Activated CD8-positive, alpha-beta memory T cell treated with anti-CD3 and anti-CD28 coated beads, Interleukin-2, amount 50 U/mL, for 24 hours (primary cell): ENCODE results near the gene BEGAIN.

ENCODE experiments used
- DNase-seq: peaks from one replicate; pipeline ENCODE4 v3.0.0-alpha.2; 2020; ENCODE audit errors: extremely low read depth

Gene BEGAIN

DNA sequence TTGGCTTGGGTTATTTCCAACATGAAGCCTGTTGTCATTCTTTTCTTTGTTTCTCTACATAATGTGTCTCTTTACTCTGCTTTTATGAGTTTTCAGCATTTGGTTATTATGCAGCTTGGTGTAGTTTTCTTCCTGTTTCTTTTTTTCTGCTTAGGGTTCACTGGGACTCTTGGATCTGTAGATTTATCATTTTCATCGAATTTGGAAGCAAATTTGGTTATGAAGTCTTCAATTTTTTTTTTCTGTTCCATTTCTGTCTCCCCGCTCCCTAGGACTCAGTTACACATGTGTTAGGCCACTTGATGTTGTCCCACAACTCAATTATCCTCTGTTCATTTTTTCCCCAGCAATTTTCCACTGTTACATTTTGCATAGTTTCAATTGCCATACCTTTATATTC lies 13.8 kb upstream of the BEGAIN start:
- no peak for DNase-seq

- DNase-seq = no peak
Measured at GRCh38 chr14:100599981-100600380, 12.8 kb upstream of the BEGAIN start.

DNA sequence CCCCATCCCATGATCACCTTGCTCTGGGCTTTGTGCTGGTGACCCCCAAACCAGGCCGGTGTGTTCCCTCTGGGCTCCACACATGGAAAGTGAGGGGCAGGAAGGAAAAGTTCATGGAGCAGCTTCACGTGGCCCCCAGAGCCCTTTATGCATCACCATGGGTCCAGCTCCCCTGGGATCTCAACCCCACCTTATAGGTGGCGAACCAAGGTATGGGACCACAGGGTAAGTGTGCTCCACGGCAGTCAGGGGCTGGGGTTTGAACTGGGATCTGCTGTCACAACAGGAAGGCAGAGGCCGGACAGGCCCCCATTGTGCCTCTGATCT lies 7.4 kb upstream of the BEGAIN start:
- no peak for DNase-seq

- DNase-seq = no peak
Measured at GRCh38 chr14:100593751-100594624, 6.8 kb upstream of the BEGAIN start.

GRCh38 chr14:100592972-100593371 lies 5.8 kb upstream of the BEGAIN start:
- DNase-seq = no peak

DNA sequence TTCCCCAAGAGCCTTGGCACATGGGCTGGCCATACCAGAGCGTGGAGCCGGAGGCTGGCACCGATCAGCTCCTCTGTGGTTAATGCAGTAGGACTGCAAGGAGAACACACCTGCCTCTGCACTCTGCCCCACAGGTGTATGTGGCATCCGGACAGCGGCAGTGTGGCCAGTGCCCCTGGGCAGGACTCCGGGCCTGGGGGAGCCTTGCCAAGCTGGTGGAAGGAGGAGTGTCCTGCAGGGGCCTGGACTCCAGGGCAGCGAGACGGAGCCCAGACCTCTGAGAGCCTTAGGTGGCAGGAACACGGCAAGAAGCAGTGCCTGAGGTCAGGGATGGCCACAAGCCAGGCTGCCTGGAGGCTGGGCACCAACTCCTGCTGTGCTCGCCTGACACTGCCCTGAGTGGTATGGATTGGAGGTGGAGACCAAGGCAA lies 5.3 kb upstream of the BEGAIN start:
- no peak for DNase-seq

- DNase-seq = no peak
Measured at GRCh38 chr14:100591453-100592371, 4.5 kb upstream of the BEGAIN start.

- no peak for DNase-seq
Measured at GRCh38 chr14:100590726-100591452, 3.7 kb upstream of the BEGAIN start.

DNA sequence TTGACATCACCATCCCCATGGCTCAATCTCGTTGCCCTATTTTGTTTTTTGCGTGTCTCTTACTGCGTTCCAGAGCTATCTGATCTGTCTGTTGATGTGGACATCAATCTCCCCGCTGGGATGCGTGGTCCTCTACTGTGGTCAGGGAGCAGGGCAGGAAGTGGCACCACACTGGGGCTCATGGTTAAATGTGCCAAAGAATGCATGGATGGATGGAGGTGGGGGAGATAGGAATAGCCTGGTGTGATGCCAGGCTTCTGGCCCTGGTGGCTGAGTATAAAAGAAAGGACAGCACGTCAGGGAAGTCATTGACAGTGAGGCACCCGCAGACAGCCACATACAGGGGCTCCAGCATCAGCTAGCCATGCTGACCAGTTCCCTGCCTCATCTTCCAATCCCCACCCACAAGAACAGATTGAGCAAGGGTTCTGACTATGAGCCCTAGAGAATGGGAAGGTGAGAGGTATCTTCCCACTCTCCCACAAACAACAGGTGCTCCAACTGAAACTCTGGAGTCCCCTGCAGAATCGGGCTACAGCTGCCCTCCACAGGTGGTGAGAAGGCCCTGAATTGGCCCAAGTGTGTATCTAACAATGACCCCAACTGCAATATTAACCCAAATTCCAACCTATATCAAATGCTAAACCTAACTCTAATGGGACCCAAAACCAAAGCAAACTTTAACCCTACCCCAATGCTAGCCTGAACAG lies 2.7 kb upstream of the BEGAIN start:
- DNase-seq = no peak

GRCh38 chr14:100589071-100589759 lies 2.0 kb upstream of the BEGAIN start:
- DNase-seq = no peak

- DNase-seq = no peak
Measured at GRCh38 chr14:100588671-100589070, 1.5 kb upstream of the BEGAIN start.

- DNase-seq = no peak
Measured at GRCh38 chr14:100587763-100588411, 670 bp upstream of the BEGAIN start.

- no peak for DNase-seq
Measured at GRCh38 chr14:100586403-100587085, 673 bp downstream of the BEGAIN start.

DNA sequence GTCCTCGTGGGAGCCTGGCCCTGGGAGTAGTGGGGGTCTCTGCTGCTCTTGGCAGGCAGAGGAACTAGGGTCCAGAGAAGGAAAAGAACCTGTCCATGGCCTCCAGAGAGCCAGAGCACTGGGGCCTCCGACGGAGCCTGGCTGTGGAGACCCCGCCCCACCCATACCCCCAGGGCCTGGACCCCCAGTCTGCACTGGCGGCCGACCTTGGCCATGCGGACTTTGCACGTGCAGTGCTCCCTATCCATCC lies 1.1 kb downstream of the BEGAIN start:
- DNase-seq = no peak

- DNase-seq = no peak
Measured at GRCh38 chr14:100585448-100586152, 1.6 kb downstream of the BEGAIN start.

GRCh38 chr14:100584056-100585031 lies 2.9 kb downstream of the BEGAIN start:
- no peak for DNase-seq

DNA sequence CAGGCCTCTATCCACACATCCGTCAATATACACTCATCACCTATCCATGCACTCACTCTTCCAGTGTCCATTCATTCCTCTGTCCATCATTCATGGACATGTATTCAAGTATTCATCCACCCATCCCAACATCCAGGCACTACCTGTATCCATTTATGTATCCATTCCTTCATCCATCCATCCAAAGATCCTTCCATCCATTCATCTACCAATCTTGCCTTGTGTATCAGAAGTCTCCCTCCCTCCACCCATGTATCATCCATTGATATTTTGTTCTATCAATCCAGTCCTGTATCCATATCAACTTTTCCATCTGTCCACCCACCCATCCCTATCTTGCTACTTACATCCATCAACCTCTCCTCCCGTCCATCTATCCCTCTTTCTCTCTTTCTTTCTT lies 4.0 kb downstream of the BEGAIN start:
- no peak for DNase-seq

- no peak for DNase-seq
Measured at GRCh38 chr14:100582496-100583165, 4.6 kb downstream of the BEGAIN start.
